Middle frontal gyrus (tissue), 1 donor: ENCODE data around the gene FURIN.
"Not testable (repeated sequence)": the region's sequence is repeated elsewhere in the genome, so short reads cannot be mapped to it uniquely, and the experiment has no call there.

ENCODE experiments used
- DNase-seq: peaks from one replicate; pipeline ENCODE4 v3.0.0-alpha.2; 2015; ENCODE audit warnings: low spot score; ENCODE audit errors: extremely low spot score

Gene FURIN

DNA sequence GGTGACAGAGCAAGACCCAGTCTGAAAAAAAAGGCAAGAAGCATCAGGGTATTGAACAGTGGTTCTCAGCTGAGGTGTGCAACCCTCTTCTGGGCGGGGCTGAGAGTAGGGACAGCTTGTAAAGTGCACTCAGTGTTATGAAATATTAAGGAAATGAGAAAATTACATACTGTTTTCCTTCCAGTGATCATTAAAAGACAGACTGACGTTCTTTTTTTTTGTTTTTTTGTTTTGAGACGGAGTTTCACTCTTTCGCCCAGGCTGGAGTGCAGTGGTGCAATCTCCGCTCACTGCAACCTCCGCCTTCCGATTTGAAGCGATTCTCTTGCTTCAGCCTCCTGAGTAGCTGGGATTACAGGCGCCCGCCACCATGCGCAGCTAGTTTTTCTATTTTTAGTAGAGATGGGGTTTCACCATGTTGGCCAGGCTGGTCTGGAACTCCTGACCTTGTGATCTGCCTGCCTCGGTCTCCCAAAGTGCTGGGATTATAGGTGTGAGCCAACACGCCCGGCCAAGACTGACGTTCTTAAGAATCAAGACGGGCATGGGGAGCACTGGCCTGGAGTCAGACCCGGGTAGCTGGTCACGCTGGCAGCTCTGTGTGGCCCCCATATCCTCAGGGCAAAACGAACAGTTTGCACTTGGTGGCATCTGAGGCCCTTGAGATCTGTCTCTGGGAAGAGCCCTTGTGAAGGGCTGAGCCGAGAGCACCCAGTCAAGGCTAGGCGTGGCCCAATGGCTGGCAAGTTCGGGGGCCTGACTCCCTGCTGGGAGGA is 46.1 kb downstream of the FURIN start:
- DNase-seq, result no peak

GRCh38 chr15:90915216-90915807 is 46.9 kb downstream of the FURIN start:
- no peak for DNase-seq

GRCh38 chr15:90915808-90916440 is 47.5 kb downstream of the FURIN start:
- no peak for DNase-seq

DNA sequence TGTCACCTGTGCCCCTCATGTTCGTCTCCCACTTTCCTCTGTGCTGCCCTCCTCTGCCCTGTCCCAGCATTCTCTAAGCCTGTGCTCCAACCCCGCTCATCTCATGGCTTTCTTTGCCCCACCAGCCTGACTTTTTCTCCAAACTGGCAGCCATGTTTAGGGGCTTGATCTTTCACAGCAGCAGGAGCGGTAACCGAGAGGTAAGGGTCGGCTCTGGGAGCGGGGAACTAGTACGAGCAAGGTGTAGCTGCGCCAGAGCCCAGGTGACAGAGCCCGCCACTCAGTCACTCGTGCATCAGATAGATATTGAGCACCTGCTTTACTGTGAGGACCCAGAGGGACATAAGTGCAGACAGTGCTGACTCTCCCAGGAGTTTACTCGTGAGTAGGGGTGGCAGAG is 48.1 kb downstream of the FURIN start:
- no peak for DNase-seq

- no peak for DNase-seq
Observed at GRCh38 chr15:90917569-90917968, 49.2 kb downstream of the FURIN start.

DNA sequence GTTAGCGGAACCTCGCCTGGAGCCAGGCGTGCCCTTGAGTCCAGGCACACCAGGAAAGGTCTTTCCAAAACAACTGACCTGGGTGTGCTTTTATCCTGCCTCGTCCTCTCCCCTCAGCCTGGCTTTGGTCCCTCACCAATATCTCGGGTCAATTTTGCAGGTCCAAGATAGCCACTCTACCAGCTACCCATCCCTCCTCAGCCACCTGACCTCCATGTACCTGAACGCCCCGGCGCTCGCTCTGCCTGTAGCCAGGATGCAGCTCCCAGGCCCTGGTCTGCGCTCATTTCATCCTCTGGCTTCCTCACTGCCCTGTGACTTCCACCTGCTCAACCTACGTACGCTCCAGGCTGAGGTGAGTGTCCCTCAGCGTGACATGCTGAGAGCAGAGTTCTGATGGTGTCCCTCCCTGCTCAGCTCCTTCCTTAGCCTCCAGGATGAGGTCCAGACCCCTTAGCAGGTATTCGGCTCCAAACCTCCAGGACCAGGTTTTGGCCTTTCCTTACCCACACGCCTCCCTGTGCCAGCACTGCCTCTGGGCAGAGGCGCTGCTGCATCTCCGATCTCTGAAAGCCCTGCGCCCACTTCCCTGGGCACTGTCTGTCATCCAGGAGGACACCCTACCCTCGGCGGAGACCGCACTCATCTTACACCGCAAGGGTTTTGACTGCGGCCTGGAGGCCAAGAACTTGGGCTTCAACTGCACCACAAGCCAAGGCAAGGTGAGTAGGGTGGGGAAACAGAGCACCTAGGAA is 49.8 kb downstream of the FURIN start:
- DNase-seq, result no peak

- DNase-seq, result no peak
Observed at GRCh38 chr15:90918835-90919234, 50.4 kb downstream of the FURIN start.

DNA sequence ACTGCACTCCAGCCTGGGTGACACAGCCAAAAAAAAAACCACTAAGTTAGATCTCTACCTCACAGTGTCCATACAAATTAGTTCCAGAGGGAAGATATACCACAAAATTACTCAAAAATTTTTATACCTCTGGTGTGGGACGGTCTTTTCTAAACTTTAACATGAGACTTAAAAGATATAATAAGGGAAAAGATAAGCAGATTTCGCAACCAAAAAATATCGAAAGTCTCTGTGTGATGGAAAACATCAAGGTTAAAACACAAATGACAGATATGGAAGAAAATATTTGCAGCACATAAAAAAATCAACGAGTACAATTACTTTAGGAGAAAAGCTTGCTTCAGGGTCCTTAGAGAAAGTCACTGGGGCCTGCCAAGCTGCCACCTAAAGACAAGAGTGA is 53.5 kb downstream of the FURIN start:
- no peak for DNase-seq

DNA sequence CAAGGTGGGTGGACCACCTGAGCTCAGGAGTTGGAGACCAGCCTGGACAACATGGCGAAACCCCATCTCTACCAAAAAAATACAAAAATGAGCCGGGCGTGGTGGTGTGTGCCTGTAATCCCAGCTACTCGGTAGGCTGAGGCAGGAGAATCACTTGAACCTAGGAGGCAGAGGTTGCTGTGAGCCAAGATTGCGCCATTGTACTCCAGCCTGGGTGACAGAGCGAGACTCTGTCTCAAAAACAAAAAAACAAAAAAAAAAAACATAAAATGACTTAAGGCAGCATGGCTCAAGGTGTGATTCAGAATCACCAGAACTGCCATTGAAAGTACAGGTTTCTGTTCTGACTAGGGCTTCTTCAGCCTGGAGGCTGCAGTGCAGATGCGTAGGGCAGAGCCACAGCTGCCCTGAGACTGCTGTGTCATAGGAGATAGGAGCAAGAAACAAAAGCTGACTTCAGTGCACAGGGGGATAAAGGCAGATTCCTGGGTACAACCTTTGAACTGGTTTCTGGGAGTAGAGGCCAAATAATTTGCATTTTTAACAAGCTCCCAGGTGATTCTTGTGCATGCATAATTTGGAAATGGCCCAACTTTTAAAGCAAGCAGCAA is 54.4 kb downstream of the FURIN start:
- DNase-seq, result not testable (repeated sequence)

DNA sequence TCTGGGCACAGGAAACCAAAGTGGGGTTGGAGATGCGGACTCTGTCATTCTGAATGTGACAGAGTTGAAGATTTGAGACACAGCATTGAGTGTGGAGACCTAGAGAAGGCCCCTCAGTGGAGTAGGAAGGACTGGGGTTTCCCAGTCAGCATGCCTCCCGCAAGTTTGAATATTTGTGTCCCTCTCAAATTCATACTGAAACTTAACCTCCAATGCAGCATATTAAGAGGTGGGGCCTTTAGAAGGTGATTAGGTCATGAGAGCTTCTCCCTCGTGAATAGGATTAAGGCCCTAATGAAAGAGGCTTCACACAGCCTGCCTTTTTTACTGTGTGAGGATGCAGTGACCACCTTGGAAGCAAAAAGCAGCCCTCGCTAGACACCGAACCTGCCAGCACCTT is 56.0 kb downstream of the FURIN start:
- no peak for DNase-seq

GRCh38 chr15:90926766-90927165 is 58.4 kb downstream of the FURIN start:
- not testable (repeated sequence) for DNase-seq

- DNase-seq, result not testable (repeated sequence)
Observed at GRCh38 chr15:90928106-90928505, 59.7 kb downstream of the FURIN start.

- DNase-seq, result no peak
Observed at GRCh38 chr15:90929246-90930019, 61.0 kb downstream of the FURIN start.

DNA sequence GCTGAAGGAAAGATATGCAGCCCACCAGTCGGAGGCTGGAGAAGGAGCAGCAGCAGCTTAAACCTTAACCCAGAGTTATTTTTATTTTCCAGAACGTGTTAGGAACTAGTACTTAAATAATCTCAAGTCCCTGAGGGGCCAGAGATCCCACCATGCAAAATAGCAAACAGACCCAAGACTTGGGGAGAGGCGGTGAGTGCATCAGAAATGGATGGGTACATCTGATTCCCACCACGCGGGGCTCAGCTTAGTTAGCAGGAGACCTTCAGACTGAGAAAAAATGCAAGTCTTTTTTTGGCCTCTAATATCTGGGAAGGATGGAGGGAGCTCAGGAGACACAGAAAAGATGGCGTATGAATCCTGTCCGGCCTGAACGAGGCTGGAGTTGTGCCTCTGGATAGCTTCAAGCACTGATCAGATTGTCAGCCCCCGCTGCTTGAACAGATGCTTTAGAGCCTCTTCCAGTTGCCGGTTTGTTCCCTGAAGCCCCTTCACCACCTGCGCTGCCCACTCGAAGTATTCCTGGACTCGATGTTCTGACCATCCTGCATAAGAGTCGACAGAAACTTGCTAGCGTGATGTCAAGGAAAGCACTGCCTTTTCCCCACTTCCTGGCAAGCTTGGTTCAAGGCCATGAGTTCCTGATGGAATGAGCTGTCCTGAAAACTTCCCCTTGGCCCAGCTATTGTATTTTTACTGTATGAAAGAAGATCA is 62.6 kb downstream of the FURIN start:
- no peak for DNase-seq

DNA sequence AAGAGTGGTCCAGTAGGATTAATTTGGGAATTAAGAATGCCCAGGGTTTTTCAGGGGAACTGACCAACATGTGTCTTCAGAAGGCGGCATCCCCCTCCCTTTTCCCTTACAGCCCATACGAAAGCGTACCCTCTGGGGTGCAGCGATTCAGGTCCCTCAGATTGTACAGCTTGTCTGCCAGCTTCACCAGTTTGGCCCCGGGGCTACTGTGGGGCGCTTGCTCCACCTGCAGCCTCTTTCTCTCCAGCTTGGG is 63.1 kb downstream of the FURIN start:
- DNase-seq, result no peak

DNA sequence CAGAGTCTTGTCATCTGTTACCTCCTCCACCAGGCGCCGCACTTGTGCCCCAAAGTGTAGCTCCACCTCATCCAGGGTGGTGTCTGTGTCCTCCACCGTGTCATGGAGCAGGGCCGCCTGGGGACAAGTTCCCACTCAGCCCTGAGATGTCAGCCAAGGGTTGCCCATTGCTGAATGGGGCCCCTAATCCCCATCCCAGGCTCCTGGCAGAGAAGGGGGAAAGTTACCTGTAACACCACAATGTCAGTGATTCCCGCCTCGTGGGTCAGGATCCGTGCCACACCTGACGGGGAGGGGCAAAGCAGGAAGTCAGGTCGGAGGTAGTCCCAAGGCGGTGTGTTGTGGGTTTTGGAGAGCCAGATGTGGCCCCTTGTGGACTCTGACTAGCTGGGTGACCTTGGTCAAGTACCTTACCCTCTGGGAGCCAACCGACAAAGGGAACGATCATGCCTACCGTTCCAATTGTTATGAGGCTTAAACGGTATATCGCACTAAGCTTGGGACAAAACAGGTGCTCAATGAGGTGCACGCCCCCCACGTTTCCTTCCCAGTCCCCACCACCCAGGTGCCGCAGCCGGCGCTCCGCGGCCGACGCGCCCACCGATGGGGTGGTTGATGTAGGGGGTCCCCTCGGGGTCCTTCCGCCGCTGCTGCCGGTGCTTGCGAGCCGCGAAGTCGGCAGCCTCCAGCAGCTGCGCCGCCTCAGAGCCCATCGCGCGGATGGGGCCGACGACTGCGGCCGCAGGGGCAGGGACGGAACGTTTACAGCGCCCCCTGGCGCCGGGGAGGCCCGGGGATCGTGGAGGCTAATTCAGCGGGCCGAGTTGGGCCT is 63.7 kb downstream of the FURIN start, which contains the start of gene HDDC3:
Gene HDDC3 (minus strand): TSS at position 722 of the 832 bp plus-strand sequence. CDS start 9 bp downstream, at position 713.
- DNase-seq, result peak; percentile 78

DNA sequence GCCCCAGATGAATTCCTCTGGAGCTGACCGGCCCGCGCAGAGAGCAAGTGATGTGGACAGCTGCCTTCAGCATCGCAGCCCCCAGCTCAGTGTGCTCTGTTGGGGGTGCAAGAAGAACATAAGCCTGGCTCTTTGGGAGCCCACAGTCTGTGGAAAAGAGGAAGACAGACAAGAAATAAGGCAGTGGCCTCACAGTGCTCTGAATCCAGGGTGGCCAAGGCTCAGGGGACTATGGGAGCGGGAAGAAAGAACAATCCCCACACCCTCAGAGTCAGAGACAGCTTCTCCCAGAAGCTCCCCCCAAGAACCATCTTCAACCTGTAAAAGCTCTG is 64.2 kb downstream of the FURIN start:
- no peak for DNase-seq
